LNCaP clone FGC (cell line): ENCODE measurements around the gene SLC2A4.
A peak's percentile ranks its signal among the peaks of the same experiment; 100 is the strongest.

Source experiments
- DNase-seq: peaks from one replicate; pipeline ENCODE4 v3.0.0-alpha.2; 2011; ENCODE audit warnings: low read depth
- H3K4me3 ChIP-seq: 2 replicates; pipeline ENCODE4 v1.5.1; 2011; ENCODE audit warnings: mild to moderate bottlenecking, low read depth, low read length, control low read depth
- CTCF ChIP-seq: IDR thresholded peaks from 2 replicates; pipeline ENCODE4 v1.5.1; 2012; ENCODE audit warnings: mild to moderate bottlenecking; ENCODE audit not compliant: control insufficient read depth, insufficient read depth; ENCODE audit errors: extremely low read depth

The SLC2A4 gene

DNA sequence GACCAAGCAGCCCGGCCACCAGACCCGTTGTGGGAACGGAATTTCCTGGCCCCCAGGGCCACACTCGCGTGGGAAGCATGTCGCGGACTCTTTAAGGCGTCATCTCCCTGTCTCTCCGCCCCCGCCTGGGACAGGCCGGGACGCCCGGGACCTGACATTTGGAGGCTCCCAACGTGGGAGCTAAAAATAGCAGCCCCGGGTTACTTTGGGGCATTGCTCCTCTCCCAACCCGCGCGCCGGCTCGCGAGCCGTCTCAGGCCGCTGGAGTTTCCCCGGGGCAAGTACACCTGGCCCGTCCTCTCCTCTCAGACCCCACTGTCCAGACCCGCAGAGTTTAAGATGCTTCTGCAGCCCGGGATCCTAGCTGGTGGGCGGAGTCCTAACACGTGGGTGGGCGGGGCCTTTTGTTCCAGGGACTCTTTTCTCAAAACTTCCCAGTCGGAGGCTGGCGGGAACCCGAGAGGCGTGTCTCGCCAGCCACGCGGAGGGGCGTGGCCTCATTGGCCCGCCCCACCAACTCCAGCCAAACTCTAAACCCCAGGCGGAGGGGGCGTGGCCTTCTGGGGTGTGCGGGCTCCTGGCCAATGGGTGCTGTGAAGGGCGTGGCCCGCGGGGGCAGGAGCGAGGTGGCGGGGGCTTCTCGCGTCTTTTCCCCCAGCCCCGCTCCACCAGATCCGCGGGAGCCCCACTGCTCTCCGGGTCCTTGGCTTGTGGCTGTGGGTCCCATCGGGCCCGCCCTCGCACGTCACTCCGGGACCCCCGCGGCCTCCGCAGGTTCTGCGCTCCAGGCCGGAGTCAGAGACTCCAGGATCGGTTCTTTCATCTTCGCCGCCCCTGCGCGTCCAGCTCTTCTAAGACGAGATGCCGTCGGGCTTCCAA is at the start of gene SLC2A4:
Gene SLC2A4, plus strand, starts transcription at position 645 of the 879 bp plus-strand sequence. Its CDS starts 217 bp downstream, at position 862.
- H3K4me3 ChIP-seq: peak within 1 kb of the TSS; percentile 70
- peak; percentile 84 for DNase-seq
- no peak for TF ChIP-seq CTCF

GRCh38 chr17:7232114-7232513 is 49.4 kb upstream of the SLC2A4 start:
- no peak for DNase-seq
- TF ChIP-seq CTCF: no peak
- H3K4me3 ChIP-seq: no peak overlapping the region

DNA sequence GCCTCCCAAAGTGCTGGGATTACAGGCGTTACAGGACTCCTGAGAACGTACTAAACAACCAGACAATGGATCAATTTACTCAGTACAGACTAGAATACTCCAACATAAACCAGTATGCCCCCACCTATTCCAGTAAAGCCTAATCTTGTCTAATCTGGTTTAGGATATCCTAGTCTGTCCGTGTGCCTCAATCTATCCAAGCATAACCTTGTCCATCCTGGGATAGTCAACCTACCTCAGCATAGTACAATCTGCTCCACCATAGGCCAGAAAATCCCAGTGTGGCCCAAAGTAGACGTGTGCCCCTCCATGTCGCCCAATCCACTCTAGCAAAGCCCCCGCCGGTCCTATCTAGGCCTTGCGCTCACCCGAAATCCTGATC is 47.8 kb upstream of the SLC2A4 start:
- DNase-seq: no peak
- H3K4me3 ChIP-seq: peak overlapping the region; percentile 54
- no peak for TF ChIP-seq CTCF

DNA sequence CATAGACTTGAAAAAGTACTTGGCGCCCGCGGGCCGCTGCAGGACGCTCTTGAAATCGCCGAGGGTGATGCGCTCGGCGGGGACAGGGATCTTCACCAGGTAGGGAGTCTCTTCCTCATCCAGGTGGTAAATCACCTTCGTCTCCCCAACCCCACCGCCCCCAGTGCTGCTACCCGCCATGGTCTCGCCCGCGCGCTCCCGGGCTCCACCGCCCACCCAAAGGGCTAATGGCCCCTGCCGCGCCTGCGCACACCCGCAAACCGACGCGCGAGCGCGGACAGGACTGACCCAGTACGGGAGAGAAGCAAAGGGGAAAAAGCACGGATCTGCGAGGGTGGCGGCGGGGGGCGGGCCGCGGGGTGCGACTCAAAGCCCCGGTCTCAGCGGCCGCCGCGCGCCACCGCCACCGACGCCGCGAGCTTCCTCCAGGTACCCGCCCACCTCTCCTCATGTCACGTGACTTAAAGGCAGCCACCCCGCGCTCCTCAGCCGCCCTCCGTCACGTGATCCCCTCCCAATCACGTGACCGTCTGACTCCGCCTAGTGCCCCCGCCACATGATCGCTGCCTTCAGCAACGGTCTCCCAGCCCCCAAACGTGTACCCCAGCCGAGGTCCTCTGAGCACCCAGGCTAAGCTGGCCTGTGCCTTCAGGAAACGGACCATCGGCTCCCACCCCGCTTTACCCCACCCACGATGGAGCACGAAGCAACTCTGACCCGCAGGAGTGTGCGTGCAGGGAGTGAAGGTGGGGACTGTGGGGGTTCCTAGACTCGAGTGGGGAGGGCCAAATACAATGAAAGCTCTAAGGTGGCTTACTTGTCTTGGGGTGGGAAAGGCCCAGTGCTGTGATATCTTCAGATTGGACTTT is 47.2 kb upstream of the SLC2A4 start, which contains the start of gene DVL2:
Gene DVL2, minus strand, starts transcription at position 435 of the 869 bp plus-strand sequence. Its CDS starts 255 bp downstream, at position 180.
- no peak for TF ChIP-seq CTCF
- no peak for DNase-seq
- peak within 1 kb of the TSS; percentile 54 for H3K4me3 ChIP-seq

DNA sequence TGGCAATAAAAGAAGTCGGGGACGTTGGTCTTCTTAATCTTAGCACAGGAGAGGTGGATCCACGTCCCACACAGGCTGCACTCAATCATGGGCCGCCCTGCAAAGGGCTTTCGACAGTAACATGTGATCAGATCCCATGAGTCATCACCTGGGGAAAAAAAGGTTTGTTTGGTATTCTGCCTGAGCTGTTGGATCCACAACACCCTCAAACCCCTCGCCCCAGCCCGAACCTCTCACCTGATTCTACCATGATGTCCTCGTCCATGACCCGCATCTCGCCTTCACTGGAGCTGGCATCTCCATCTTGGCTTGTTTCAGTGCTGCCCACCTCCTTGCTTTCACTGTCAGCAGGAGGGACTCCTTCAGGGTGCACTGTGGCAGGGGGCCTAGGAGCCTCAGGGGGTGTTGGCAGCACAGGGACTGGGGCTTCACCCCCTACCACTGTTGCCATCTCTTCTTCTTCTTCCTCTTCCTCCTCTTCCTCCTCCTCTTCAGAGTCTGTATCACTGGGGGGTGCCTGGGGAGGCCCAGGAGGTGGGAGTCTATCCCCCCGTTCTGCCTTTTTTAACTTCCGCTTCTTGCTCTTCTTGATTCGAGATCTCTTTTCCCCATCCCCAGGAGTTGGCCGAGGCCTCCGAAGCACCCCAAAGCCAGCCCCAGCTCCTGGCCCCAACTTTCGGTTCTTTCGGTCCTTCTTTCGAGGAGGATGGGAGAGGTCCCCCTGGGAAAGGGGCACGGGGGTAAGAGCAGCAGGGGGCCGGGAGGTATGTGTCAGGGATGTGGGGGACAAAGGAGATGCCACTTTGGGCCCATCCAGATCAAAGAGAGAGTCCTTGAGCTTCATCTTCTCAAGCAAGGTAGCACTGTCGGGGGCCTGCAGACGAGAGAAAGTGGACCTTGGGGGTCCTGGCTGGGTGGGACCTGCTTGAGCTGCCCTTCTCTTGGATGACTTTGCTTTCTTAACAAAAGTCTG is 45.5 kb upstream of the SLC2A4 start:
- no peak overlapping the region for H3K4me3 ChIP-seq
- no peak for DNase-seq
- no peak for TF ChIP-seq CTCF

DNA sequence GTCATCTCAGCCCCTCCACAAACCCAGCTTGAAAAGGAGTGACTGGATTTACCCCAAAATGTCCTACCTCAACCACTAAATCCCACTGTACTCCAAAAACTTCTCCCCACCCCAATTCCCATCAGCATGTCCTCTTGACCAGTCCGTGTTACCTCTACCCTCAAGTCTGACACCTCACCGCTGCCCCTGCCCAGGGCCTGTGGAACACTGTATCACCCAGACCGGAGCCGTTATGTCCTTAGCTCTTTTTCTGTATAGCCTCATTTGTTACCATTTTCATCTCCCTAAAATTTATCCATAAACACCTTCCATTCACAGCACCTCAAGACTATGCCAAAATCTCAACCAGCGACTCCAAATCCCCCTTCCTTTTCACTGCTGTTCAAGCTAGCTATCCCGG is 44.7 kb upstream of the SLC2A4 start:
- peak overlapping the region; percentile 98; the same call in 1 of the 2 replicates for H3K4me3 ChIP-seq
- no peak for TF ChIP-seq CTCF
- DNase-seq: no peak
